ENCODE data around the gene CDK5RAP3. TPM values are rescaled to one million over a fixed set of nuclear protein-coding genes. Genes with fewer than 3 reads are reported as not detected.
"Not testable (repeated sequence)": the region's sequence is repeated elsewhere in the genome, so short reads cannot be mapped to it uniquely, and the experiment has no call there.

The CDK5RAP3 gene
- total and polyA plus RNA-seq, 2 donors (not counting 3 experiments of a cell fraction or from before 2014, with no cell fraction given): 109 to 139 TPM

GRCh38 chr17:47987240-47987835, 16.4 kb downstream of the CDK5RAP3 start:
- Histone ChIP-seq H2AFZ (ENCODE audit: low read depth, low read length) (peak overlapping the region; percentile 56), H3K27me3 (ENCODE audit: control insufficient read depth in 2 of 2, insufficient read depth in 2 of 2, low read length in 2 of 2) (no peaks in the 10 kb centered on the region), H3K9me3 (replicated peaks; ENCODE audit: control insufficient read depth, insufficient read depth, low read length) (no peaks in the 10 kb centered on the region), H3K27ac (ENCODE audit: insufficient read depth, low read depth, low read length) (no peak overlapping the region), H3K36me3 (ENCODE audit: control insufficient read depth in 2 of 2, extremely low read depth in 1 of 2, insufficient read depth in 2 of 2, low read length in 2 of 2) (no peaks in the 10 kb centered on the region), H3K9me1 (replicated peaks; ENCODE audit: control insufficient read depth, extremely low read depth, insufficient read depth, low read length) (no peaks in the 10 kb centered on the region), H3K9ac (replicated peaks; ENCODE audit: extremely low read depth, insufficient read depth, low read length) (no peak overlapping the region), H3K4me1 (ENCODE audit: control insufficient read depth, extremely low read depth, insufficient read depth, low read length) (peaks cover 6% of the 10 kb centered on the region), H4K20me1 (replicated peaks; ENCODE audit: control insufficient read depth, extremely low read depth, insufficient read depth, low read length) (no peaks in the 10 kb centered on the region), H3K4me2 (ENCODE audit: insufficient read depth, low read length) (no peak overlapping the region), H3K79me2 (ENCODE audit: control insufficient read depth, insufficient read depth, low read length) (no peaks in the 10 kb centered on the region), H3K4me3 (replicated peaks in 1 of 3; ENCODE audit: insufficient read depth in 1 of 3, low read depth in 1 of 3, low read length in 3 of 3) (no peak overlapping the region)
- FAIRE-seq: peak; percentile 4
- intact Hi-C loops (cut with micrococcal nuclease): no loop called here
- DNase-seq (ENCODE audit: low read depth, low spot score): peak; percentile 42
- TF ChIP-seq MYC (IDR thresholded peaks at IDR 0.05; ENCODE audit: low read depth, low read length) (no peak), CTCF (IDR thresholded peaks at IDR 0.05; ENCODE audit: extremely low read depth in 1 of 2, insufficient read depth in 1 of 2, low read depth in 1 of 2, low read length in 2 of 2) (no peak), POLR2A (IDR thresholded peaks at IDR 0.05; ENCODE audit: low read depth, low read length) (no peak), GATA2 (IDR thresholded peaks at IDR 0.05; ENCODE audit: insufficient read depth, insufficient read length, low read depth, low read length) (no peak), FOS (IDR thresholded peaks at IDR 0.05; ENCODE audit: borderline replicate concordance, insufficient read depth, low read length) (no peak), JUN (IDR thresholded peaks at IDR 0.05; ENCODE audit: borderline replicate concordance, insufficient read depth, insufficient read length, low read depth) (no peak), POLR2AphosphoS5 (IDR thresholded peaks at IDR 0.05; ENCODE audit: insufficient read depth, low read depth, low read length) (no peak), EZH2 (IDR thresholded peaks at IDR 0.05; ENCODE audit: borderline replicate concordance, low read depth, low read length, severe bottlenecking) (no peak)
- TF ChIP-seq, protein P1, sequence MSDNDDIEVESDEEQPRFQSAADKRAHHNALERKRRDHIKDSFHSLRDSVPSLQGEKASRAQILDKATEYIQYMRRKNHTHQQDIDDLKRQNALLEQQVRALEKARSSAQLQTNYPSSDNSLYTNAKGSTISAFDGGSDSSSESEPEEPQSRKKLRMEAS (IDR thresholded peaks at IDR 0.05; ENCODE audit: insufficient read depth, insufficient read length): no peak
- ChIA-PET CTCF (interaction anchor here (0.7 to 1.9 kb wide), 6 partner anchors 8 to 38 kb away, joined by 3 to 10 read pairs (median 7); partner anchors contain the start of gene CDK5RAP3), POLR2A (no interaction called here)
- BruUV-seq (replicated peaks): no TSS peak
- dilution Hi-C loops (cut with MboI; ENCODE audit: extremely low pct_ligation_motif_present, low sequenced_read_pairs): no loop called here

DNA sequence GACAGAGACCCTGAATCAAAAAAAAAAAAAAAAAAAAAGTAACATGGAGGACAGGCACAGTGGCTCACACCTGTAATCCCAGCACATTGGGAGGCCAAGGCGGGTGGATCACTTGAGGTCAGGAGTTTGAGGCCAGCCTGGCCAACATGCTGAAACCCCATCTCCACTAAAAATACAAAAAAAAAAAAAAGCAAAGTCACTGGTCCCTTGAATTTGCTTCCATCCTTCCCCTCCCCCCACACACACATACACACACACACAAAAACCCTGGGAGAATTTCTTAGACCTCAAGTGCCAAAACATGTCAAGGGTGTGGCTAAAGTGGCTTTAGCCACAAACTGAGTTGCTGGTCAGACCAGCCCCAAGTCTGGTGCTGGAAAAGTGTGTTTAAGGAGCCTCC, 17.5 kb downstream of the CDK5RAP3 start:
- POLR2A ChIA-PET; dilution Hi-C loops (cut with MboI; ENCODE audit: extremely low pct_ligation_motif_present, low sequenced_read_pairs); DNase-seq (ENCODE audit: low read depth, low spot score); H3K9me3 ChIP-seq (replicated peaks; ENCODE audit: control insufficient read depth, insufficient read depth, low read length); H4K20me1 ChIP-seq (replicated peaks; ENCODE audit: control insufficient read depth, extremely low read depth, insufficient read depth, low read length); H3K9ac ChIP-seq (replicated peaks; ENCODE audit: extremely low read depth, insufficient read depth, low read length); intact Hi-C loops (cut with micrococcal nuclease); H3K27ac ChIP-seq (ENCODE audit: insufficient read depth, low read depth, low read length); H3K36me3 ChIP-seq (ENCODE audit: control insufficient read depth in 2 of 2, extremely low read depth in 1 of 2, insufficient read depth in 2 of 2, low read length in 2 of 2); H2AFZ ChIP-seq (ENCODE audit: low read depth, low read length); H3K27me3 ChIP-seq (ENCODE audit: control insufficient read depth in 2 of 2, insufficient read depth in 2 of 2, low read length in 2 of 2); H3K9me1 ChIP-seq (replicated peaks; ENCODE audit: control insufficient read depth, extremely low read depth, insufficient read depth, low read length); BruUV-seq (replicated peaks); H3K4me2 ChIP-seq (ENCODE audit: insufficient read depth, low read length); FAIRE-seq; H3K79me2 ChIP-seq (ENCODE audit: control insufficient read depth, insufficient read depth, low read length); H3K4me1 ChIP-seq (ENCODE audit: control insufficient read depth, extremely low read depth, insufficient read depth, low read length); H3K4me3 ChIP-seq (replicated peaks in 1 of 3; ENCODE audit: insufficient read depth in 1 of 3, low read depth in 1 of 3, low read length in 3 of 3): not testable (repeated sequence)
- CTCF ChIA-PET: interaction anchor here (2.6 to 4.5 kb wide), 2 partner anchors 23 to 30 kb away, joined by 10 to 19 read pairs; no protein-coding TSS in a partner anchor
